ENCODE results near the gene ANKRD45.
"Not testable (repeated sequence)": the region's sequence is repeated elsewhere in the genome, so short reads cannot be mapped to it uniquely, and the experiment has no call there.

The ANKRD45 gene

DNA sequence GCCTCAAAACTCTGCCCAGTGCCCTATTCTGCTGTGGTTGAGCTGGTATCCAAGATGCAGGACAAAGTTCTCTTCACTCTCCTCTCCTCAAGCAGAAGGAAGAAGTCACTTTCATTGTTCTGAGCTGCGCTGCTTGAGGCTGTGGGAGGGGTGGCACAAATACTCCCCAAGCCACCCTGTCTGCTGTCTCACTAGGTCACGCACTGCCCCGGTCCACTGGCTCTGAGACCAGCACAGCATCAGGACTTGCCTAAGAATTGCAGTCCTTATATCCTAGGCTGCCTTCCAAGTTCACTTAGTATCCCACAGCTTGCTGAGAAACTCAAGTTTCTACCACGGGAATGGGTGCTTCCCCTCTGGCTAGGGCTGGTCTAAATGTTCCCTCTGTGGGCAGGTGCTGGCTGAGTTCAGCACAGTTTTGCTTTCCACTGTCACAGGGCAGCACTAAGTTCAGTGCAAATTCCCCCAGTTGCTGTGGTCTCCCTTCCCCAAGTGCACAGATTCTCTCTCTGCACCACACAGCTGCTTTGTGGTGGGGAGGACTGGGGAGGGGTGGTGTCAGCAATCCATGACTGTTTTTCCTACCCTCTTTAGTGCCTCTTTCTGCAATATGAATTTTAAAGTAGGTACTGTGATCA lies 99.2 kb downstream of the ANKRD45 start:
- no peak overlapping the region for H3K4me3 ChIP-seq (replicated peaks; ENCODE audit: low read depth, low read length)
- no peaks in the 10 kb centered on the region for H3K36me3 ChIP-seq (ENCODE audit: control insufficient read depth, insufficient read depth, low read length)
- TF ChIP-seq, protein P1, sequence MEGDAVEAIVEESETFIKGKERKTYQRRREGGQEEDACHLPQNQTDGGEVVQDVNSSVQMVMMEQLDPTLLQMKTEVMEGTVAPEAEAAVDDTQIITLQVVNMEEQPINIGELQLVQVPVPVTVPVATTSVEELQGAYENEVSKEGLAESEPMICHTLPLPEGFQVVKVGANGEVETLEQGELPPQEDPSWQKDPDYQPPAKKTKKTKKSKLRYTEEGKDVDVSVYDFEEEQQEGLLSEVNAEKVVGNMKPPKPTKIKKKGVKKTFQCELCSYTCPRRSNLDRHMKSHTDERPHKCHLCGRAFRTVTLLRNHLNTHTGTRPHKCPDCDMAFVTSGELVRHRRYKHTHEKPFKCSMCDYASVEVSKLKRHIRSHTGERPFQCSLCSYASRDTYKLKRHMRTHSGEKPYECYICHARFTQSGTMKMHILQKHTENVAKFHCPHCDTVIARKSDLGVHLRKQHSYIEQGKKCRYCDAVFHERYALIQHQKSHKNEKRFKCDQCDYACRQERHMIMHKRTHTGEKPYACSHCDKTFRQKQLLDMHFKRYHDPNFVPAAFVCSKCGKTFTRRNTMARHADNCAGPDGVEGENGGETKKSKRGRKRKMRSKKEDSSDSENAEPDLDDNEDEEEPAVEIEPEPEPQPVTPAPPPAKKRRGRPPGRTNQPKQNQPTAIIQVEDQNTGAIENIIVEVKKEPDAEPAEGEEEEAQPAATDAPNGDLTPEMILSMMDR (IDR thresholded peaks at IDR 0.05; ENCODE audit: insufficient read depth, low read length, poor library complexity, severe bottlenecking), result no peak
- DNase-seq (ENCODE audit: extremely low read depth, insufficient read length), result no peak
- H3K27me3 ChIP-seq (replicated peaks; ENCODE audit: control insufficient read depth, insufficient read depth, low read length), result no peaks in the 10 kb centered on the region

DNA sequence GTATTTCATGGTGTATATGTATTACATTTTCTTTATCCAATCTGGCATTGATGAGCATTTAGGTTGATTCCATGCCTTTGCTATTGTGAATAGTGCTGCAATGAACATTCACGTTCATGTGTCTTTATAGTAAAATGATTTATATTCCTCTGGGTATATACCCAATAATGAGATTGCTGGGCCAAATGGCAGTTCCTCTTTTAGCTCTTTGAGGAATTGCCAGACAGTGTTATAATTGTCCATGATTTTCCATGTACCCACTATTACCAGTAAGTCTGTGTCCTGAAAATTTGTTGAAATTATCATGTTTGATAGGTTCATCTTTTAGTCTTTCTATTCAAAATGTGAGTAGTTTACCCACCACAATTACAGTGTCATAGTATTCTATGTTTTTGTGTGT lies 101.2 kb downstream of the ANKRD45 start:
- TF ChIP-seq, protein P1 (IDR thresholded peaks at IDR 0.05; ENCODE audit: insufficient read depth, low read length, poor library complexity, severe bottlenecking), result no peak
- no peaks in the 10 kb centered on the region for H3K27me3 ChIP-seq (replicated peaks; ENCODE audit: control insufficient read depth, insufficient read depth, low read length)
- DNase-seq (ENCODE audit: extremely low read depth, insufficient read length), result no peak
- H3K36me3 ChIP-seq (ENCODE audit: control insufficient read depth, insufficient read depth, low read length), result no peaks in the 10 kb centered on the region
- no peak overlapping the region for H3K4me3 ChIP-seq (replicated peaks; ENCODE audit: low read depth, low read length)

- H3K27me3 ChIP-seq (replicated peaks; ENCODE audit: control insufficient read depth, insufficient read depth, low read length); H3K36me3 ChIP-seq (ENCODE audit: control insufficient read depth, insufficient read depth, low read length); DNase-seq (ENCODE audit: extremely low read depth, insufficient read length); H3K4me3 ChIP-seq (replicated peaks; ENCODE audit: low read depth, low read length): not testable (repeated sequence)
These were observed 105.8 kb downstream of the ANKRD45 start for GRCh38 chr1:173563846-173564245.

GRCh38 chr1:173562813-173563212 lies 106.8 kb downstream of the ANKRD45 start:
- H3K36me3 ChIP-seq (ENCODE audit: control insufficient read depth, insufficient read depth, low read length), result no peaks in the 10 kb centered on the region
- no peaks in the 10 kb centered on the region for H3K27me3 ChIP-seq (replicated peaks; ENCODE audit: control insufficient read depth, insufficient read depth, low read length)
- TF ChIP-seq, protein P1 (IDR thresholded peaks at IDR 0.05; ENCODE audit: insufficient read depth, low read length, poor library complexity, severe bottlenecking), result no peak
- no peak for DNase-seq (ENCODE audit: extremely low read depth, insufficient read length)
- H3K4me3 ChIP-seq (replicated peaks; ENCODE audit: low read depth, low read length), result no peak overlapping the region

DNA sequence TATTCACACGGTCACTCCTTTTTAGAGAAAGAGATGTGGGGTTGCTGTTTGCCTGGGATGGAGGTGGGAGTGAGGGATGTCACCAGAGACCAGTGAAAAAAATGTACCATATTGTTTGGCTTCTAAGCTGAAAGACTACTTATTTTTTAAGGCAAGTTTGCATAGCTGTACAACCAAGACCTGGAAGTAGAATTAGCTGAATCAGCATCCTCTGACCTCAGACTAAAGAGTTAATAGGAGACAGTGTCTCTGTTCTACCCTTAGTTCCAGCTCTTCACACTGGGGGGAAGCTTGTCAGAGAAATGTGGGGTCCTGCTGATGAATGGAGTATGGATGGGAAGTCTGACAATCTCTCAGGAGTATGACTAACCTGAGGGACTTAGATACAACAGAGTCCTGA lies 108.4 kb downstream of the ANKRD45 start:
- H3K27me3 ChIP-seq (replicated peaks; ENCODE audit: control insufficient read depth, insufficient read depth, low read length), result no peaks in the 10 kb centered on the region
- no peak for DNase-seq (ENCODE audit: extremely low read depth, insufficient read length)
- no peaks in the 10 kb centered on the region for H3K36me3 ChIP-seq (ENCODE audit: control insufficient read depth, insufficient read depth, low read length)
- no peak overlapping the region for H3K4me3 ChIP-seq (replicated peaks; ENCODE audit: low read depth, low read length)
- TF ChIP-seq, protein P1 (IDR thresholded peaks at IDR 0.05; ENCODE audit: insufficient read depth, low read length, poor library complexity, severe bottlenecking), result no peak

DNA sequence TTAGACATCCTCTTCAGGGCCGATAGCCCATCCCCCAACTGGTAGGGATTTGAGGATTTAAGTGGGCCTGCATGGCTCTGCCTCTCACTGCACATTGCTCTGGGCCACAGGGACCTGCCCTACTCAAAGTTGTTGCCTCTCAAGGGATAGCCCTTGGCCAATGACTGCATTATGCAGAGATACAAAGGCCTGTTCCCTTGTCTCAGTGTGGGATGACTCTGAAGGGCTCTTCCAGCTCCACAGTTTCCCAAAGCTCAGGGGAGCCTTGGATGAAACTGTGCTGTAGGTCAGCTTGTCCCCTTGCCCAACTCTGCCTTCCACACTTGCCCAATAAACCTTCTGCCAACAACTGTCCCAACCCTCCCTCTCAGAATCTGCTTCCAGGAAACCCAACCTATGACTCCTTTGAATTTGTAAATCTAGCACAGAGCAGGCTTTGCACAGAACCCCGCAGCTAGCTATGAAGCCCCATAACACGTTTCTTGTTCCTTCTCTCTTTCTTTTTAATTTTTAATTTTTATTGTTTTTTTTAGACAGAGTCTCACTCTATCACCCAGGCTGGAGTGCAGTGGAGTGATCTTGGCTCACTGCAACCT lies 109.3 kb downstream of the ANKRD45 start:
- no peaks in the 10 kb centered on the region for H3K27me3 ChIP-seq (replicated peaks; ENCODE audit: control insufficient read depth, insufficient read depth, low read length)
- TF ChIP-seq, protein P1 (IDR thresholded peaks at IDR 0.05; ENCODE audit: insufficient read depth, low read length, poor library complexity, severe bottlenecking), result no peak
- H3K4me3 ChIP-seq (replicated peaks; ENCODE audit: low read depth, low read length), result no peak overlapping the region
- DNase-seq (ENCODE audit: extremely low read depth, insufficient read length), result no peak
- no peaks in the 10 kb centered on the region for H3K36me3 ChIP-seq (ENCODE audit: control insufficient read depth, insufficient read depth, low read length)
